HEK293 (cell line): Measurements from ENCODE around the gene CCDC12.

Experiments
- CTCF ChIA-PET: fragments of 350-600 bp; formaldehyde crosslinking; extraction: SDS; loops from one replicate; lab custom pipeline; 2021; ENCODE audit warnings: antibody characterized with exemption; lab: Yijun Ruan, JAX
- POLR2A ChIA-PET: fragments of 300-600 bp; formaldehyde crosslinking; extraction: SDS; loops from one replicate; lab custom pipeline; 2020; ENCODE audit warnings: antibody characterized with exemption, inconsistent platforms; lab: Yijun Ruan, JAX
- H3K27ac ChIP-seq: fragments of 200-500 bp; sonication (Bioruptor generic); 2 replicates; pipeline ENCODE4 v1.5.1; 2014; ENCODE audit warnings: low read depth, low read length, control low read depth, inconsistent platforms; ENCODE audit errors: extremely low read depth
- H3K36me3 ChIP-seq, 2 experiments: fragments of 200-500 bp in 1 of 2; sonication (Bioruptor generic) in 1 of 2; 1 replicate in 1 of 2; 2 replicates in 1 of 2; pipeline ENCODE4 v1.5.1; 2014 to 2017; ENCODE audit warnings: inconsistent platforms in 2 of 2, low read length in 2 of 2; ENCODE audit not compliant: control insufficient read depth in 2 of 2, insufficient read depth in 1 of 2
- H3K4me1 ChIP-seq: fragments of 200-500 bp; sonication (Bioruptor generic); 2 replicates; pipeline ENCODE4 v1.5.1; 2014; ENCODE audit warnings: mild to moderate bottlenecking, low read length, inconsistent platforms; ENCODE audit not compliant: control insufficient read depth, insufficient read depth
- H3K4me3 ChIP-seq: 2 replicates; pipeline ENCODE4 v1.5.1; 2011; ENCODE audit warnings: low read depth, mild to moderate bottlenecking, control low read depth, low read length, moderate library complexity
- H3K9me3 ChIP-seq: fragments of 200-500 bp; sonication (Bioruptor generic); 2 replicates; pipeline ENCODE4 v1.5.1; 2014; ENCODE audit warnings: low read depth, low read length, inconsistent platforms; ENCODE audit not compliant: control insufficient read depth, insufficient read depth
- BCL11A ChIP-seq: fragments of 450-650 bp; formaldehyde crosslinking; IDR thresholded peaks from 2 replicates; pipeline ENCODE4 v1.5.1; 2016; ENCODE audit warnings: low read depth, missing biosample characterization, missing genetic modification characterization
- HOXC10 ChIP-seq: sonication (generic); formaldehyde crosslinking; IDR thresholded peaks from 2 replicates; pipeline ENCODE4 v1.8.1; 2023; ENCODE audit warnings: mild to moderate bottlenecking, missing genetic modification reagents
- PRDM10 ChIP-seq: fragments of 450-650 bp; formaldehyde crosslinking; IDR thresholded peaks from 2 replicates; pipeline ENCODE4 v1.5.1; 2016; ENCODE audit warnings: missing biosample characterization, missing genetic modification characterization
- ZBTB20 ChIP-seq: fragments of 450-650 bp; formaldehyde crosslinking; IDR thresholded peaks from 2 replicates; pipeline ENCODE4 v1.5.1; 2016; ENCODE audit warnings: missing biosample characterization, missing genetic modification characterization
- ZBTB7A ChIP-seq: fragments of 450-650 bp; formaldehyde crosslinking; IDR thresholded peaks from 2 replicates; pipeline ENCODE4 v1.5.1; 2016; ENCODE audit warnings: low read depth, missing biosample characterization, missing genetic modification characterization
- ZBTB8A ChIP-seq: fragments of 450-650 bp; formaldehyde crosslinking; IDR thresholded peaks from 2 replicates; pipeline ENCODE4 v1.5.1; 2016; ENCODE audit warnings: missing biosample characterization, missing genetic modification characterization
- ZNF112 ChIP-seq: fragments of 450-650 bp; formaldehyde crosslinking; IDR thresholded peaks from 2 replicates; pipeline ENCODE4 v1.5.0; 2017; ENCODE audit warnings: missing biosample characterization, missing genetic modification characterization
- ZNF138 ChIP-seq: fragments of 450-650 bp; formaldehyde crosslinking; IDR thresholded peaks from 2 replicates; pipeline ENCODE4 v1.5.1; 2016; ENCODE audit warnings: missing biosample characterization, missing genetic modification characterization, borderline replicate concordance
- ZNF211 ChIP-seq: fragments of 450-650 bp; formaldehyde crosslinking; IDR thresholded peaks from 2 replicates; pipeline ENCODE4 v1.5.1; 2016; ENCODE audit warnings: low read depth, missing biosample characterization, missing genetic modification characterization
- ZNF280C ChIP-seq: fragments of 450-650 bp; formaldehyde crosslinking; IDR thresholded peaks from 2 replicates; pipeline ENCODE4 v1.5.1; 2016; ENCODE audit warnings: missing biosample characterization, missing genetic modification characterization
- ZNF391 ChIP-seq: fragments of 450-650 bp; formaldehyde crosslinking; IDR thresholded peaks from 2 replicates; pipeline ENCODE4 v1.5.1; 2016; ENCODE audit warnings: low read depth, missing biosample characterization, missing genetic modification characterization, borderline replicate concordance
- ZNF777 ChIP-seq: fragments of 450-650 bp; formaldehyde crosslinking; IDR thresholded peaks from 2 replicates; pipeline ENCODE4 v1.5.1; 2017; ENCODE audit warnings: missing biosample characterization, missing genetic modification characterization, borderline replicate concordance
- ZSCAN5A ChIP-seq: fragments of 450-650 bp; formaldehyde crosslinking; IDR thresholded peaks from 2 replicates; pipeline ENCODE4 v1.5.1; 2016; ENCODE audit warnings: missing biosample characterization, missing genetic modification characterization

The CCDC12 gene

GRCh38 chr3:46960081-46960701 is 16.4 kb downstream of the CCDC12 start:
- peak; percentile 42; the same call in 1 of the 2 replicates for TF ChIP-seq ZBTB20 (tag by site-specific recombination)
- no peak for TF ChIP-seq PRDM10 (tag by site-specific recombination)
- Histone ChIP-seq H3K9me3 (no peaks in the 10 kb centered on the region), H3K4me3 (no peak overlapping the region), H3K27ac (no peak overlapping the region), H3K36me3 (peaks cover 0 to 13% of the 10 kb centered on the region in 2 experiments; a peak in 1 of 3 replicates), H3K4me1 (no peaks in the 10 kb centered on the region)
- ChIA-PET POLR2A (no interaction called here), CTCF (interaction anchor here (0.7 kb wide), 1 partner anchor 818 kb away, joined by 5 read pairs; no protein-coding TSS in a partner anchor)

GRCh38 chr3:46959161-46959511 is 17.4 kb downstream of the CCDC12 start:
- ChIA-PET CTCF (no interaction called here), POLR2A (no interaction called here)
- Histone ChIP-seq H3K27ac (no peak overlapping the region), H3K4me1 (no peaks in the 10 kb centered on the region), H3K36me3 (peaks cover 0 to 12% of the 10 kb centered on the region in 2 experiments; a peak in 1 of 3 replicates), H3K9me3 (no peaks in the 10 kb centered on the region)
- TF ChIP-seq ZNF211 (tag by site-specific recombination) (no peak), ZSCAN5A (no peak), ZNF280C (no peak), BCL11A (tag by site-specific recombination) (no peak), ZNF391 (tag by site-specific recombination) (no peak), ZBTB7A (tag by site-specific recombination) (no peak), ZNF112 (no peak), ZNF777 (no peak), ZNF138 (tag by site-specific recombination) (no peak), ZBTB8A (tag by site-specific recombination) (no peak), HOXC10 (CRISPR knock-in tag) (no peak)
- TF ChIP-seq, all 188 proteins: peak for 0
- H3K4me3 ChIP-seq: no peak overlapping the region
